Activated CD4-positive, alpha-beta T cell treated with anti-CD3 and anti-CD28 coated beads for 36 hours (primary cell): ENCODE results near the gene ELL2. TPM values are rescaled to one million over a fixed set of nuclear protein-coding genes. Genes with fewer than 3 reads are reported as not detected.

Experiments
- ATAC-seq: fragments of 200-7000 bp; cut with Tn5 transposase; one replicate; pipeline ENCODE4 v1.10.0; 2021; ENCODE audit warnings: mild to moderate bottlenecking, moderate library complexity
- CTCF ChIA-PET: fragments of 350-600 bp; sonication (Branson Sonifier 250); formaldehyde crosslinking; loops from one replicate; lab custom pipeline; 2021; ENCODE audit warnings: antibody characterized with exemption; lab: Charles Lee
- POLR2A ChIA-PET: fragments of 350-600 bp; sonication (Branson Sonifier 250); formaldehyde crosslinking; loops from one replicate; lab custom pipeline; 2021; ENCODE audit warnings: antibody characterized with exemption, inconsistent platforms; lab: Charles Lee
- DNase-seq: peaks from one replicate; pipeline ENCODE4 v3.0.0-alpha.2; 2020
- H3K27ac Mint-ChIP-seq: one replicate; pipeline ENCODE4 v1.8.0; 2021; ENCODE audit warnings: mixed read lengths
- H3K27me3 Mint-ChIP-seq: one replicate; pipeline ENCODE4 v1.8.0; 2021; ENCODE audit warnings: mixed read lengths
- H3K36me3 Mint-ChIP-seq: one replicate; pipeline ENCODE4 v1.8.0; 2021; ENCODE audit warnings: low read depth, mixed read lengths
- H3K4me1 Mint-ChIP-seq: one replicate; pipeline ENCODE4 v1.8.0; 2021; ENCODE audit warnings: mixed read lengths
- H3K4me3 Mint-ChIP-seq: one replicate; pipeline ENCODE4 v1.8.0; 2021; ENCODE audit warnings: mild to moderate bottlenecking, moderate library complexity, mixed read lengths
- H3K9me3 Mint-ChIP-seq: one replicate; pipeline ENCODE4 v1.8.0; 2021; ENCODE audit warnings: low read depth, mixed read lengths
- intact Hi-C, 2 experiments: fragments of 100-400 bp; cut with DNase I in 1 of 2; cut with micrococcal nuclease in 1 of 2; formaldehyde crosslinking; loops; one replicate each; pipeline versions ENCODE4 v1.14.2 to v1.15.1; 2022 to 2024; cut with DNase I, micrococcal nuclease
- total RNA-seq, 2 experiments: library from RNA; stranded (reverse); gene quantifications; one replicate each; pipeline ENCODE4 v1.2.3, GENCODE V29; 2021

ELL2 gene
- total RNA-seq, 2 experiments from 2014 or later: 87.6 to 131 TPM

- no peak overlapping the region for H3K27ac Mint-ChIP-seq
- ChIA-PET POLR2A (no interaction called here), CTCF (interaction anchor here (0.9 to 1.2 kb wide), 5 partner anchors 13 to 160 kb away, joined by 3 read pairs; no protein-coding TSS in a partner anchor)
- H3K4me3 Mint-ChIP-seq: no peak overlapping the region
- intact Hi-C loops: no loop called here
- H3K36me3 Mint-ChIP-seq: peaks cover 20% of the 10 kb centered on the region
- DNase-seq (no peak), ATAC-seq (no peak)
- peaks cover 10% of the 10 kb centered on the region for H3K4me1 Mint-ChIP-seq
- no peaks in the 10 kb centered on the region for H3K27me3 Mint-ChIP-seq
- H3K9me3 Mint-ChIP-seq: no peaks in the 10 kb centered on the region
Measured at GRCh38 chr5:95940758-95941682, 20.6 kb downstream of the ELL2 start.

- H3K27me3 Mint-ChIP-seq: no peaks in the 10 kb centered on the region
- DNase-seq (no peak), ATAC-seq (no peak)
- no peaks in the 10 kb centered on the region for H3K9me3 Mint-ChIP-seq
- H3K4me3 Mint-ChIP-seq: no peak overlapping the region
- peaks cover 18% of the 10 kb centered on the region for H3K4me1 Mint-ChIP-seq
- H3K36me3 Mint-ChIP-seq: peaks cover 20% of the 10 kb centered on the region
- intact Hi-C loops: no loop called here
- ChIA-PET POLR2A (no interaction called here), CTCF (interaction anchor here (0.5 to 0.7 kb wide), 2 partner anchors 175 to 1065 kb away, joined by 3 read pairs; no protein-coding TSS in a partner anchor)
- H3K27ac Mint-ChIP-seq: no peak overlapping the region
Measured at GRCh38 chr5:95939465-95939864, 22.2 kb downstream of the ELL2 start.

DNA sequence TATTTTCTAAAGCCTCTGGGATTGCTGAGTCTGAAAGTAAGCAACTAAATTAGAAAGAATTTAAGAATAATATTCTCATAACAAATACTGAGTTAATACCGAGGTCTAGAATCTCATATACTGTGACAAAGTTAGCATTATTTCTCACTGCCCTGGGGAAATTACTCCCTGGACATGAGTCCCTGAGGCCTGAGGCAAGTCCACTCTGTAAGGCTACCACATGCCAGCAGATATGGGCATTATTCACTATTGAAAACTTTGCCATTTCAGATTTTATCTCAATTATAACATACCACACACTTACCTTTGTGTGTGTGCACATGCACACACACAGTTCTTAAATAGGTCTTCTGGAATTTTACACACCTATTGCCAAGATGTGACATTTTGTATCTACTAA, 22.9 kb downstream of the ELL2 start:
- DNase-seq (no peak), ATAC-seq (no peak)
- Mint-ChIP-seq H3K4me1 (peaks cover 25% of the 10 kb centered on the region), H3K36me3 (peaks cover 20% of the 10 kb centered on the region), H3K27me3 (no peaks in the 10 kb centered on the region), H3K4me3 (no peak overlapping the region), H3K27ac (no peak overlapping the region), H3K9me3 (no peaks in the 10 kb centered on the region)
- intact Hi-C loops: no loop called here
- CTCF ChIA-PET: no interaction called here
- POLR2A ChIA-PET: no interaction called here

DNA sequence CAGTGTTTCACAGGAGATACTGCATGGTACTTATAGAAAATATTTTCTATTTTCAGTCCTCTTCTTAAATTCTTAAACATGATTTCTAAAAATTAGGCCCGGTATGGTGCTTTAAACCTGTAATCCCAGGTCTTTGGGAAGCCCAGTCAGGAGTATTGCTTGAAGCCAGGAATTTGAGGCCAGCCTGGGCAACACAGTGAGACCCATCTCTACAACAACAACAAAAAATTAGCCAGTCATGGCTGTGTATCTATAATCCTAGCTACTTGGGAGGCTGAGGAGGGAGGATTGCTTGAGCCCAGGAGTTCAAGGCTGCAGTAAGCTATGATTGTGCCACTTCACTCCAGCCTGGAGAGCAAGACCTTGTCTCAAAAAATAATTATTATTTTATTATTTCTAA, 23.3 kb downstream of the ELL2 start:
- peaks cover 27% of the 10 kb centered on the region for H3K4me1 Mint-ChIP-seq
- DNase-seq (no peak), ATAC-seq (no peak)
- ChIA-PET POLR2A (no interaction called here), CTCF (no interaction called here)
- peaks cover 20% of the 10 kb centered on the region for H3K36me3 Mint-ChIP-seq
- H3K9me3 Mint-ChIP-seq: no peaks in the 10 kb centered on the region
- H3K27me3 Mint-ChIP-seq: no peaks in the 10 kb centered on the region
- no peak overlapping the region for H3K27ac Mint-ChIP-seq
- H3K4me3 Mint-ChIP-seq: no peak overlapping the region
- intact Hi-C loops: no loop called here

GRCh38 chr5:95937607-95938152, 24.0 kb downstream of the ELL2 start:
- ATAC-seq: no peak
- no peak for DNase-seq
- Mint-ChIP-seq H3K4me1 (peaks cover 32% of the 10 kb centered on the region), H3K36me3 (peaks cover 20% of the 10 kb centered on the region), H3K27me3 (no peaks in the 10 kb centered on the region), H3K4me3 (no peak overlapping the region), H3K9me3 (no peaks in the 10 kb centered on the region), H3K27ac (no peak overlapping the region)
- CTCF ChIA-PET: interaction anchor here (1.3 kb wide), 1 partner anchor 399 kb away, joined by 4 read pairs; no protein-coding TSS in a partner anchor
- intact Hi-C loops: no loop called here
- POLR2A ChIA-PET: no interaction called here

GRCh38 chr5:95936812-95937397, 24.7 kb downstream of the ELL2 start:
- no peaks in the 10 kb centered on the region for H3K9me3 Mint-ChIP-seq
- H3K4me3 Mint-ChIP-seq: no peak overlapping the region
- peaks cover 32% of the 10 kb centered on the region for H3K4me1 Mint-ChIP-seq
- POLR2A ChIA-PET: no interaction called here
- ATAC-seq: no peak
- intact Hi-C loops: no loop called here
- no peak overlapping the region for H3K27ac Mint-ChIP-seq
- H3K27me3 Mint-ChIP-seq: no peaks in the 10 kb centered on the region
- no peak for DNase-seq
- CTCF ChIA-PET: interaction anchor here (1.1 to 2.6 kb wide), 4 partner anchors 12 to 399 kb away, joined by 4 to 11 read pairs (median 6); no protein-coding TSS in a partner anchor
- H3K36me3 Mint-ChIP-seq: peaks cover 21% of the 10 kb centered on the region

GRCh38 chr5:95935553-95936100, 26.0 kb downstream of the ELL2 start:
- POLR2A ChIA-PET: no interaction called here
- DNase-seq: no peak
- H3K27me3 Mint-ChIP-seq: no peaks in the 10 kb centered on the region
- H3K36me3 Mint-ChIP-seq: peaks cover 24% of the 10 kb centered on the region
- H3K4me1 Mint-ChIP-seq: peaks cover 32% of the 10 kb centered on the region
- H3K27ac Mint-ChIP-seq: no peak overlapping the region
- H3K4me3 Mint-ChIP-seq: no peak overlapping the region
- intact Hi-C loops: no loop called here
- H3K9me3 Mint-ChIP-seq: no peaks in the 10 kb centered on the region
- CTCF ChIA-PET: interaction anchor here (0.6 to 2.6 kb wide), 5 partner anchors 11 to 159 kb away, joined by 3 to 11 read pairs (median 3); no protein-coding TSS in a partner anchor
- no peak for ATAC-seq

DNA sequence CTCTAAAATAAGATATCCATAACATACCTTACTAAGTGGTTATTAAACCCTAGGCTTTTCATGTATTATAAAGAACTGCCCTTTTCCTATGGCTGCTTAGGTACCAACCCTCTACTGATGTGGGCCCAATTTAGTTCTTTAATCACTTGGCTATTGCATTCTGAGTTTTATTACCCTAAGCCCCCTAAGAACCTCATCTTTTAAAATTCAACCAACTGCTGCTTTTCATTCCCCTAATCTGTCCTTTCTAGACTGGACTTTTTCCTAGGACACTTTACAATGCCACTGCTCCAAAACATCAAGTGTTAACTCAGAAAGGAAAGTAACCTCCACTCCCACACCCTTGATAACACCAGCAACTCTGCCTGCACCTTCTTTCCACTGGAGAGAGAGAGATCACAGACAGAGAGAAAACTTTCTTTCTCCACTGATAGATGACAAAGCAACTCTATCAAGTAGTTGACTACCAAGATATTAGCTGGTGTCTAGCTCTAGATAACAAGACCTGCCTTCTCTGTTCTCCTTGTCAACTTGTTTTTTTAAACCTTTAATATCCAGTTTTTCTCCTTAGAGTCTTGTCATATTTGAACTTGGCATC, 27.3 kb downstream of the ELL2 start:
- ATAC-seq (peak; percentile 42), DNase-seq (no peak)
- Mint-ChIP-seq H3K27me3 (no peaks in the 10 kb centered on the region), H3K9me3 (no peaks in the 10 kb centered on the region), H3K4me1 (peaks cover 28% of the 10 kb centered on the region), H3K4me3 (no peak overlapping the region), H3K27ac (peak overlapping the region; percentile 20), H3K36me3 (peaks cover 25% of the 10 kb centered on the region)
- intact Hi-C loops: no loop called here
- ChIA-PET POLR2A (interaction anchor here (0.7 kb wide), 1 partner anchor 13 kb away, joined by 3 read pairs; no protein-coding TSS in a partner anchor), CTCF (no interaction called here)

DNA sequence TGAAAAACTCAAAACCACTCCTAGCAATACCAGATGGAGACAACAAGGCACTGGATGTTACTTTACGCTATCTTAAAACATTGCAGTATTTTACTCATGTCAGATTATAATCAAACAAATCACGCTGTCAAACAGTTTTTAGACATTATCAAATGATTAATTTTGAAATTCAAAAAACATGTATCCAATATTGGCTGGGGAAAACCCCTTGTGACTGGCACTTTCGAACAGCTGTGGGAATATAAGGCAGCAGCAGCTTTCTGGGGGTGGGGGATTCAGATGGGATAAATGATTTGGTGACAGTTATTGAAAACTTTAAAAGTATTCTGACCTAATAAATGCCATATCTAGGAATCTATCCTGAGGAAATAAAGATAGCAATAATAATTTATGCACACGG, 28.7 kb downstream of the ELL2 start:
- no peak for ATAC-seq
- peaks cover 28% of the 10 kb centered on the region for H3K36me3 Mint-ChIP-seq
- POLR2A ChIA-PET: no interaction called here
- H3K4me3 Mint-ChIP-seq: no peak overlapping the region
- H3K4me1 Mint-ChIP-seq: peaks cover 39% of the 10 kb centered on the region
- CTCF ChIA-PET: interaction anchor here (0.5 kb wide), 1 partner anchor 1163 kb away, joined by 3 read pairs; no protein-coding TSS in a partner anchor
- H3K9me3 Mint-ChIP-seq: no peaks in the 10 kb centered on the region
- no peak overlapping the region for H3K27ac Mint-ChIP-seq
- intact Hi-C loops: no loop called here
- H3K27me3 Mint-ChIP-seq: no peaks in the 10 kb centered on the region
- DNase-seq: no peak

GRCh38 chr5:95931079-95931833, 30.4 kb downstream of the ELL2 start:
- POLR2A ChIA-PET: no interaction called here
- peaks cover 28% of the 10 kb centered on the region for H3K36me3 Mint-ChIP-seq

More at GRCh38 chr5:95931079-95931833, 30.4 kb downstream of the ELL2 start:
- no peak overlapping the region for H3K27ac Mint-ChIP-seq
- H3K9me3 Mint-ChIP-seq: no peaks in the 10 kb centered on the region
- peaks cover 40% of the 10 kb centered on the region for H3K4me1 Mint-ChIP-seq
- no peak for ATAC-seq
- intact Hi-C loops: no loop called here
- H3K27me3 Mint-ChIP-seq: no peaks in the 10 kb centered on the region
- no peak overlapping the region for H3K4me3 Mint-ChIP-seq
- CTCF ChIA-PET: interaction anchor here (0.7 to 0.8 kb wide), 3 partner anchors 26 to 393 kb away, joined by 3 read pairs; no protein-coding TSS in a partner anchor
- DNase-seq: no peak
